ENCODE data around the gene TMEM201. TPM values are rescaled to one million over a fixed set of nuclear protein-coding genes. Genes with fewer than 3 reads are reported as not detected.

Gene TMEM201
- total and polyA plus RNA-seq, 2 of the 13 experiments (the other 11 are each of a cell fraction or from before 2014, with no cell fraction given): 1.5 to 8.2 TPM

DNA sequence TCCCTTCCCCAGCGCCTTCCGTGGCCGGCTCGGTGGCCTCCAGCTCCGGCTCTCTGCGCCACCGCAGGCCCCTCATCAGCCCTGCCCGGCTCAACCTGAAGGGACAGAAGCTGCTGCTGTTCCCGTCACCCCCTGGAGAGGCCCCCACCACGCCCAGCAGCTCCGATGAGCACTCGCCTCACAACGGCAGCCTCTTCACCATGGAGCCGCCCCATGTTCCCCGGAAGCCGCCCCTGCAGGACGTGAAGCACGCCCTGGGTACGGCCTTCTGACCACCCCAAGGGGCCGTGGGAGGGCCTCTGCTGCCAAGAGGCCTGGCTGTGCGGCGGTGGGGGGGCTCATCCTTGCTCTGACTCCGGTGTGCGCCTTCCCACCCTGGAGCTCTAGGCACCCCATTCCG is 21.8 kb downstream of the TMEM201 start:
- FAIRE-seq (no peak), DNase-seq (ENCODE audit: low spot score) (no peak), ATAC-seq (no peak)
- H3K4me1 ChIP-seq (ENCODE audit: insufficient read depth, low read length): no peaks in the 10 kb centered on the region
- no peak overlapping the region for H3K4me3 ChIP-seq (replicated peaks in 1 of 3; ENCODE audit: insufficient read depth in 1 of 3, low read depth in 2 of 3, low read length in 3 of 3)
- H3K9ac ChIP-seq (ENCODE audit: insufficient read depth, low read depth, low read length): no peak overlapping the region
- BruUV-seq (replicated peaks): no TSS peak
- no peak overlapping the region for H2AFZ ChIP-seq (ENCODE audit: low read length)
- no peaks in the 10 kb centered on the region for H3K27me3 ChIP-seq (ENCODE audit: control insufficient read depth in 1 of 2, insufficient read depth in 2 of 2, low read length in 2 of 2)
- H3K27ac ChIP-seq (ENCODE audit: extremely low read length, insufficient read depth, low read length): no peak overlapping the region
- H3K79me2 ChIP-seq (ENCODE audit: insufficient read depth, low read length): no peaks in the 10 kb centered on the region
- no peak overlapping the region for H3K4me2 ChIP-seq (ENCODE audit: low read depth, low read length)
- H3K36me3 ChIP-seq (replicated peaks in 1 of 2; ENCODE audit: control insufficient read depth in 1 of 2, insufficient read depth in 2 of 2, low read length in 2 of 2): peaks cover 17 to 28% of the 10 kb centered on the region in 2 experiments; a peak in 4 of 5 replicates
- H3K9me3 ChIP-seq (ENCODE audit: low read length): no peaks in the 10 kb centered on the region
- intact Hi-C loops (cut with micrococcal nuclease; ENCODE audit: unreplicated experiment): no loop called here
- CTCF ChIA-PET (ENCODE audit: low intra/inter-chr PET ratio, low total read pairs): no interaction called here
- POLR2A ChIA-PET: no interaction called here
- in situ Hi-C loops (cut with HindIII; ENCODE audit: extremely low pct_ligation_motif_present, low pct_unique_long_range_greater_than_20kb): no loop called here
- no peaks in the 10 kb centered on the region for H4K20me1 ChIP-seq (ENCODE audit: insufficient read depth, low read length)
- 91% methylated on average over 22 of the region's 25 CpGs for WGBS (ENCODE audit: low lambda C conversion rate)
- no peak for TF ChIP-seq ZFAT (CRISPR knock-in tag; conservative IDR thresholded peaks at IDR 0.05)
- no peak for TF ChIP-seq NCOA5 (CRISPR knock-in tag; IDR thresholded peaks at IDR 0.05)
- TF ChIP-seq, protein P1, sequence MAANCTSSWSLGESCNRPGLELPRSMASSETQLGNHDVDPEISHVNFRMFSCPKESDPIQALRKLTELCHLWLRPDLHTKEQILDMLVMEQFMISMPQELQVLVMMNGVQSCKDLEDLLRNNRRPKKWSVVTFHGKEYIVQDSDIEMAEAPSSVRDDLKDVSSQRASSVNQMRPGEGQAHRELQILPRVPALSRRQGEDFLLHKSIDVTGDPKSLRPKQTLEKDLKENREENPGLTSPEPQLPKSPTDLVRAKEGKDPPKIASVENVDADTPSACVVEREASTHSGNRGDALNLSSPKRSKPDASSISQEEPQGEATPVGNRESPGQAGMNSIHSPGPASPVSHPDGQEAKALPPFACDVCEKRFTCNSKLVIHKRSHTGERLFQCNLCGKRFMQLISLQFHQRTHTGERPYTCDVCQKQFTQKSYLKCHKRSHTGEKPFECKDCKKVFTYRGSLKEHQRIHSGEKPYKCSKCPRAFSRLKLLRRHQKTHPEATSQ (CRISPR knock-in tag; IDR thresholded peaks at IDR 0.05; ENCODE audit: borderline replicate concordance): no peak
- TF ChIP-seq, protein P2, sequence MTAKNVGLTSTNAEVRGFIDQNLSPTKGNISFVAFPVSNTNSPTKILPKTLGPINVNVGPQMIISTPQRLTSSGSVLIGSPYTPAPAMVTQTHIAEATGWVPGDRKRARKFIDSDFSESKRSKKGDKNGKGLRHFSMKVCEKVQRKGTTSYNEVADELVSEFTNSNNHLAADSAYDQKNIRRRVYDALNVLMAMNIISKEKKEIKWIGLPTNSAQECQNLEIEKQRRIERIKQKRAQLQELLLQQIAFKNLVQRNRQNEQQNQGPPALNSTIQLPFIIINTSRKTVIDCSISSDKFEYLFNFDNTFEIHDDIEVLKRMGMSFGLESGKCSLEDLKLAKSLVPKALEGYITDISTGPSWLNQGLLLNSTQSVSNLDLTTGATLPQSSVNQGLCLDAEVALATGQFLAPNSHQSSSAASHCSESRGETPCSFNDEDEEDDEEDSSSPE (CRISPR knock-in tag; IDR thresholded peaks at IDR 0.05): no peak

DNA sequence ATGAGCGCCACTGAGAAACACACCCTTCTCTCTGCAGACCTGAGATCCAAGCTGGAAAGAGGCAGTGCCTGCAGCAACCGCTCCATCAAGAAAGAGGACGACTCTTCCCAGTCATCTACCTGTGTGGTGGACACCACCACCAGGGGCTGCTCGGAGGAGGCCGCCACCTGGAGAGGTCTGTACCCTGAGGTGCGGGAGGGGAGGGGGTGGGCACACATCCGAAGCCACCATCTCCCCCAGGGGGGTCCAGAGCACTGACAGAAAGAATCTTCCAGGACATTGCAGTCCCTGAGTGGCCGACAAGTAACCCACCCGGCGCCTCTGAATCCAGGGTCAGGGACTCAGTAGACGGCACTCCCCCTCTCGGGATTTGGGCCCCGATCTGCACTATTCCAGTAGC is 23.0 kb downstream of the TMEM201 start:
- H3K9ac ChIP-seq (ENCODE audit: insufficient read depth, low read depth, low read length): no peak overlapping the region
- no peaks in the 10 kb centered on the region for H4K20me1 ChIP-seq (ENCODE audit: insufficient read depth, low read length)
- no TSS peak for BruUV-seq (replicated peaks)
- no peak overlapping the region for H2AFZ ChIP-seq (ENCODE audit: low read length)
- CTCF ChIA-PET (ENCODE audit: low intra/inter-chr PET ratio, low total read pairs): no interaction called here
- 91% methylated on average over 12 of the region's 13 CpGs for WGBS (ENCODE audit: low lambda C conversion rate)
- POLR2A ChIA-PET: no interaction called here
- DNase-seq (ENCODE audit: low spot score) (no peak), FAIRE-seq (no peak), ATAC-seq (no peak)
- H3K36me3 ChIP-seq (replicated peaks in 1 of 2; ENCODE audit: control insufficient read depth in 1 of 2, insufficient read depth in 2 of 2, low read length in 2 of 2): peaks cover 16 to 27% of the 10 kb centered on the region in 2 experiments; a peak in 3 of 5 replicates
- in situ Hi-C loops (cut with HindIII; ENCODE audit: extremely low pct_ligation_motif_present, low pct_unique_long_range_greater_than_20kb): no loop called here
- no peaks in the 10 kb centered on the region for H3K9me3 ChIP-seq (ENCODE audit: low read length)
- H3K4me2 ChIP-seq (ENCODE audit: low read depth, low read length): no peak overlapping the region
- no peaks in the 10 kb centered on the region for H3K79me2 ChIP-seq (ENCODE audit: insufficient read depth, low read length)
- no peaks in the 10 kb centered on the region for H3K27me3 ChIP-seq (ENCODE audit: control insufficient read depth in 1 of 2, insufficient read depth in 2 of 2, low read length in 2 of 2)
- no peak overlapping the region for H3K27ac ChIP-seq (ENCODE audit: extremely low read length, insufficient read depth, low read length)
- H3K4me3 ChIP-seq (replicated peaks in 1 of 3; ENCODE audit: insufficient read depth in 1 of 3, low read depth in 2 of 3, low read length in 3 of 3): no peak overlapping the region
- H3K4me1 ChIP-seq (ENCODE audit: insufficient read depth, low read length): 0 out of 2 replicates have a peak, but pooled peaks cover 5% of the 10 kb centered on the region
- intact Hi-C loops (cut with micrococcal nuclease; ENCODE audit: unreplicated experiment): no loop called here
- TF ChIP-seq PHF5A (CRISPR knock-in tag; IDR thresholded peaks at IDR 0.05; ENCODE audit: low read depth, unreplicated experiment) (no peak), BHLHE40 (IDR thresholded peaks at IDR 0.05; ENCODE audit: low read length) (no peak), ZMAT3 (CRISPR knock-in tag; conservative IDR thresholded peaks at IDR 0.05) (no peak)
- TF ChIP-seq, protein P3, sequence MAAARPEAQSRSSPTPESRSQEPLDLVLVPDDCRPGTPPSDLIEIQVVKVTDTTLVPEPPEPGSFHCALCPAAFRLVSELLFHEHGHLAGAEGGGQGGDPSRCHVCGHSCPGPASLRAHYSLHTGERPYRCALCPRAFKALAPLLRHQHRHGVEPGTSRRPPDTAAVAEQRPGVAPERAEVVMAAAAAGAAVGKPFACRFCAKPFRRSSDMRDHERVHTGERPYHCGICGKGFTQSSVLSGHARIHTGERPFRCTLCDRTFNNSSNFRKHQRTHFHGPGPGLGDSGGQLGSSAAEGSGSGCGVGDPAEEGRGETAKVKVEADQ (CRISPR knock-in tag; IDR thresholded peaks at IDR 0.05; ENCODE audit: borderline replicate concordance): no peak
- TF ChIP-seq, protein P4, sequence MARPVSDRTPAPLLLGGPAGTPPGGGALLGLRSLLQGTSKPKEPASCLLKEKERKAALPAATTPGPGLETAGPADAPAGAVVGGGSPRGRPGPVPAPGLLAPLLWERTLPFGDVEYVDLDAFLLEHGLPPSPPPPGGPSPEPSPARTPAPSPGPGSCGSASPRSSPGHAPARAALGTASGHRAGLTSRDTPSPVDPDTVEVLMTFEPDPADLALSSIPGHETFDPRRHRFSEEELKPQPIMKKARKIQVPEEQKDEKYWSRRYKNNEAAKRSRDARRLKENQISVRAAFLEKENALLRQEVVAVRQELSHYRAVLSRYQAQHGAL (CRISPR knock-in tag; IDR thresholded peaks at IDR 0.05; ENCODE audit: not compliant biosample characterization): no peak
- TF ChIP-seq, protein P5, sequence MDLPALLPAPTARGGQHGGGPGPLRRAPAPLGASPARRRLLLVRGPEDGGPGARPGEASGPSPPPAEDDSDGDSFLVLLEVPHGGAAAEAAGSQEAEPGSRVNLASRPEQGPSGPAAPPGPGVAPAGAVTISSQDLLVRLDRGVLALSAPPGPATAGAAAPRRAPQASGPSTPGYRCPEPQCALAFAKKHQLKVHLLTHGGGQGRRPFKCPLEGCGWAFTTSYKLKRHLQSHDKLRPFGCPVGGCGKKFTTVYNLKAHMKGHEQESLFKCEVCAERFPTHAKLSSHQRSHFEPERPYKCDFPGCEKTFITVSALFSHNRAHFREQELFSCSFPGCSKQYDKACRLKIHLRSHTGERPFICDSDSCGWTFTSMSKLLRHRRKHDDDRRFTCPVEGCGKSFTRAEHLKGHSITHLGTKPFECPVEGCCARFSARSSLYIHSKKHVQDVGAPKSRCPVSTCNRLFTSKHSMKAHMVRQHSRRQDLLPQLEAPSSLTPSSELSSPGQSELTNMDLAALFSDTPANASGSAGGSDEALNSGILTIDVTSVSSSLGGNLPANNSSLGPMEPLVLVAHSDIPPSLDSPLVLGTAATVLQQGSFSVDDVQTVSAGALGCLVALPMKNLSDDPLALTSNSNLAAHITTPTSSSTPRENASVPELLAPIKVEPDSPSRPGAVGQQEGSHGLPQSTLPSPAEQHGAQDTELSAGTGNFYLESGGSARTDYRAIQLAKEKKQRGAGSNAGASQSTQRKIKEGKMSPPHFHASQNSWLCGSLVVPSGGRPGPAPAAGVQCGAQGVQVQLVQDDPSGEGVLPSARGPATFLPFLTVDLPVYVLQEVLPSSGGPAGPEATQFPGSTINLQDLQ (CRISPR knock-in tag; IDR thresholded peaks at IDR 0.05): no peak
